CD14-positive monocyte (primary cell): ENCODE results near the gene F2. TPM values are rescaled to one million over a fixed set of nuclear protein-coding genes. Genes with fewer than 3 reads are reported as not detected.
"Not testable (repeated sequence)": the region's sequence is repeated elsewhere in the genome, so short reads cannot be mapped to it uniquely, and the experiment has no call there.

Experiments used
- DNase-seq, 3 donors: peaks; one replicate each; pipeline ENCODE4 v3.0.0-alpha.2; 2011 to 2022
- H2AFZ ChIP-seq: 2 replicates; pipeline ENCODE4 v1.6.0; 2012; ENCODE audit warnings: mild to moderate bottlenecking, low read depth, low read length, inconsistent platforms; ENCODE audit not compliant: insufficient read depth, poor library complexity, severe bottlenecking
- H3K27ac ChIP-seq, 2 donors: 1 replicate in 1 of 2; 2 replicates in 1 of 2; pipeline ENCODE4 v1.5.1; 2012 to 2013; ENCODE audit warnings: low read length in 2 of 2, control low read depth in 1 of 2, inconsistent platforms in 1 of 2, low read depth in 1 of 2, mild to moderate bottlenecking in 1 of 2
- H3K27me3 ChIP-seq, 2 donors: one replicate each; pipeline versions ENCODE4 v1.6.0 to v1.6.1; 2011 to 2013; ENCODE audit warnings: low read length in 2 of 2; ENCODE audit not compliant: control insufficient read depth in 2 of 2, insufficient read depth in 2 of 2
- H3K36me3 ChIP-seq, 2 donors: replicated peaks in 1 of 2; 1 replicate in 1 of 2; 2 replicates in 1 of 2; pipeline versions ENCODE4 v1.5.1 to v1.6.1; 2012 to 2013; ENCODE audit warnings: low read length in 2 of 2, control low read depth in 1 of 2, inconsistent platforms in 1 of 2, mild to moderate bottlenecking in 1 of 2; ENCODE audit not compliant: insufficient read depth in 2 of 2, control insufficient read depth in 1 of 2
- H3K4me1 ChIP-seq, 2 donors: 1 replicate in 1 of 2; 2 replicates in 1 of 2; pipeline versions ENCODE4 v1.5.1 to v1.6.1; 2012 to 2013; ENCODE audit warnings: low read length in 2 of 2, control low read depth in 1 of 2, inconsistent platforms in 1 of 2, mild to moderate bottlenecking in 1 of 2, moderate library complexity in 1 of 2; ENCODE audit not compliant: insufficient read depth in 2 of 2, control insufficient read depth in 1 of 2
- H3K4me2 ChIP-seq: replicated peaks from 2 replicates; pipeline ENCODE3; 2012; ENCODE audit warnings: low read length, moderate library complexity, mild to moderate bottlenecking; ENCODE audit not compliant: poor library complexity, severe bottlenecking; ENCODE audit errors: extremely low read depth
- H3K4me3 ChIP-seq, 3 experiments: fragments of 200-600 bp in 1 of 3; sonication (generic) in 1 of 3; replicated peaks in 1 of 3; 1 replicate in 2 of 3; 2 replicates in 1 of 3; pipeline ENCODE4 v1.5.1; 2011 to 2013; ENCODE audit warnings: low read length in 3 of 3, mild to moderate bottlenecking in 3 of 3, control low read depth in 2 of 3, low read depth in 2 of 3, inconsistent platforms in 1 of 3, moderate library complexity in 1 of 3
- H3K79me2 ChIP-seq: 2 replicates; pipeline ENCODE4 v1.6.0; 2012; ENCODE audit warnings: mild to moderate bottlenecking, control low read depth, inconsistent platforms, low read length, moderate library complexity; ENCODE audit not compliant: insufficient read depth
- H3K9ac ChIP-seq: 2 replicates; pipeline ENCODE4 v1.6.0; 2017; ENCODE audit warnings: low read length, mild to moderate bottlenecking; ENCODE audit not compliant: insufficient read depth, poor library complexity, severe bottlenecking
- H3K9me3 ChIP-seq, 2 donors: replicated peaks in 1 of 2; 1 replicate in 1 of 2; 2 replicates in 1 of 2; pipeline versions ENCODE4 v1.5.1 to v1.6.1; 2012 to 2013; ENCODE audit warnings: low read length in 2 of 2, control low read depth in 1 of 2; ENCODE audit not compliant: control insufficient read depth in 1 of 2, insufficient read depth in 1 of 2
- H4K20me1 ChIP-seq: 2 replicates; pipeline ENCODE4 v1.6.0; 2012; ENCODE audit warnings: mild to moderate bottlenecking, low read length, control low read depth, moderate library complexity; ENCODE audit not compliant: insufficient read depth
- H3K27ac Mint-ChIP-seq, 7 donors: one replicate each; pipeline ENCODE4 v1.8.0; 2020; ENCODE audit warnings: mild to moderate bottlenecking in 7 of 7, mixed read lengths in 7 of 7, moderate library complexity in 6 of 7, inconsistent platforms in 2 of 7
- H3K27me3 Mint-ChIP-seq, 3 donors: one replicate each; pipeline ENCODE4 v1.8.0; 2021 to 2022; ENCODE audit warnings: low read depth in 3 of 3, mild to moderate bottlenecking in 3 of 3, mixed read lengths in 3 of 3, moderate library complexity in 3 of 3, inconsistent platforms in 1 of 3
- H3K36me3 Mint-ChIP-seq, 2 donors: one replicate each; pipeline ENCODE4 v1.8.0; 2020; ENCODE audit warnings: mixed read lengths in 2 of 2, inconsistent platforms in 1 of 2, mild to moderate bottlenecking in 1 of 2
- H3K4me1 Mint-ChIP-seq: one replicate; pipeline ENCODE4 v1.8.0; 2020; ENCODE audit warnings: mild to moderate bottlenecking, mixed read lengths
- H3K4me3 Mint-ChIP-seq, 2 donors: one replicate each; pipeline ENCODE4 v1.8.0; 2020; ENCODE audit warnings: mild to moderate bottlenecking in 2 of 2, mixed read lengths in 2 of 2, moderate library complexity in 1 of 2
- H3K9me3 Mint-ChIP-seq, 7 donors: one replicate each; pipeline ENCODE4 v1.8.0; 2020 to 2022; ENCODE audit warnings: mixed read lengths in 7 of 7, mild to moderate bottlenecking in 6 of 7, moderate library complexity in 6 of 7, inconsistent platforms in 2 of 7
- WGBS: methylation state at CpG from one replicate; pipeline ENCODE4 v1.1.5; 2013; ENCODE audit warnings: missing lambda C conversion rate; ENCODE audit not compliant: insufficient coverage; 5-methylcytosine and 5-hydroxymethylcytosine counted together
- intact Hi-C, 2 donors: fragments of 100-400 bp; cut with micrococcal nuclease; formaldehyde crosslinking; loops; one replicate each; pipeline versions ENCODE4 v1.15.0 to v1.15.1; 2023
- polyA plus RNA-seq, 3 donors: library from polyadenylated mRNA; depleted of rRNA in 1 of 3; unstranded in 2 of 3; stranded (reverse) in 1 of 3; fragments of 300-500 nt in 2 of 3; fragments of >200 nt in 1 of 3; fragmentation: Illumina TruSeq in 2 of 3; gene quantifications; 1 replicate in 2 of 3; 2 replicates in 1 of 3; pipeline ENCODE4 v1.2.3, GENCODE V29; 2012 to 2021
- TF ChIP-seq, protein P1 (sequence below): fragments of 200-600 bp; IDR thresholded peaks from one replicate; pipeline ENCODE4 v1.8.0; 2022; ENCODE audit warnings: antibody characterized with exemption, mild to moderate bottlenecking

Gene F2
- polyA plus RNA-seq, 3 donors = not detected

DNA sequence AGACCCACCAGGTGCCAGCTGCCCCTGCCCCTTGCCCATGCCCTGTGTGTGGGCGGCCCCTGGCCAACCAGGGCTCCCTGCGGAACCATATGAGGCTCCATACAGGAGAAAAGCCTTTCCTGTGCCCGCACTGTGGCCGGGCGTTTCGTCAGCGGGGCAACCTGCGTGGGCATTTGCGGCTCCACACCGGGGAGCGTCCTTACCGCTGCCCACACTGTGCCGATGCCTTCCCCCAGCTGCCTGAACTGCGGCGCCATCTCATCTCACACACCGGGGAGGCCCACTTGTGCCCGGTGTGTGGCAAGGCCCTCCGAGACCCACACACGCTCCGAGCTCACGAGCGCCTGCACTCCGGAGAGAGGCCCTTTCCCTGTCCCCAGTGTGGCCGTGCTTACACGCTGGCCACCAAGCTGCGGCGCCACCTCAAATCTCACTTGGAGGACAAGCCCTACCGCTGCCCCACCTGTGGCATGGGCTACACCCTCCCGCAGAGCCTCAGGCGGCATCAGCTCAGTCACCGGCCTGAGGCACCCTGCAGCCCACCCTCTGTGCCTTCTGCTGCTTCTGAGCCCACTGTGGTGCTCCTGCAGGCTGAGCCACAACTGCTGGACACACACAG is 13.8 kb upstream of the F2 start:
- intact Hi-C loops = loop anchor here in 1 of 2 donors (10.0 kb wide), 1 partner anchor 470 kb away; the partner anchor contains the start of gene ARFGAP2

GRCh38 chr11:46706886-46707285 is 12.1 kb upstream of the F2 start:
- no peaks in the 10 kb centered on the region for H3K9me3 ChIP-seq
- H3K9ac ChIP-seq = no peak overlapping the region
- H3K27ac ChIP-seq = no peak overlapping the region
- TF ChIP-seq, protein P1, sequence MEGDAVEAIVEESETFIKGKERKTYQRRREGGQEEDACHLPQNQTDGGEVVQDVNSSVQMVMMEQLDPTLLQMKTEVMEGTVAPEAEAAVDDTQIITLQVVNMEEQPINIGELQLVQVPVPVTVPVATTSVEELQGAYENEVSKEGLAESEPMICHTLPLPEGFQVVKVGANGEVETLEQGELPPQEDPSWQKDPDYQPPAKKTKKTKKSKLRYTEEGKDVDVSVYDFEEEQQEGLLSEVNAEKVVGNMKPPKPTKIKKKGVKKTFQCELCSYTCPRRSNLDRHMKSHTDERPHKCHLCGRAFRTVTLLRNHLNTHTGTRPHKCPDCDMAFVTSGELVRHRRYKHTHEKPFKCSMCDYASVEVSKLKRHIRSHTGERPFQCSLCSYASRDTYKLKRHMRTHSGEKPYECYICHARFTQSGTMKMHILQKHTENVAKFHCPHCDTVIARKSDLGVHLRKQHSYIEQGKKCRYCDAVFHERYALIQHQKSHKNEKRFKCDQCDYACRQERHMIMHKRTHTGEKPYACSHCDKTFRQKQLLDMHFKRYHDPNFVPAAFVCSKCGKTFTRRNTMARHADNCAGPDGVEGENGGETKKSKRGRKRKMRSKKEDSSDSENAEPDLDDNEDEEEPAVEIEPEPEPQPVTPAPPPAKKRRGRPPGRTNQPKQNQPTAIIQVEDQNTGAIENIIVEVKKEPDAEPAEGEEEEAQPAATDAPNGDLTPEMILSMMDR = no peak
- Mint-ChIP-seq H3K27me3 (peaks cover 0 to 2% (median 0%) of the 10 kb centered on the region in 3 donors), H3K36me3 (peaks cover 56 to 74% of the 10 kb centered on the region in 2 donors), H3K4me3 (no peak overlapping the region), H3K9me3 (peaks cover 0 to 5% (median 0%) of the 10 kb centered on the region in 7 donors), H3K27ac (peak overlapping the region in 1 of 7 donors; percentile 30), H3K4me1 (peaks cover 7% of the 10 kb centered on the region)
- no peak overlapping the region for H3K4me3 ChIP-seq
- H4K20me1 ChIP-seq = peaks cover 32% of the 10 kb centered on the region
- no peaks in the 10 kb centered on the region for H3K27me3 ChIP-seq
- H3K4me1 ChIP-seq = peaks cover 0 to 11% of the 10 kb centered on the region in 2 donors
- H2AFZ ChIP-seq = no peak overlapping the region
- intact Hi-C loops = loop anchor here in 1 of 2 donors (10.0 kb wide), 1 partner anchor 468 kb away; the partner anchor contains the start of gene ARFGAP2
- peaks cover 30% of the 10 kb centered on the region for H3K79me2 ChIP-seq
- WGBS = 91% methylated on average over 5 of the region's 7 CpGs
- no peak overlapping the region for H3K4me2 ChIP-seq
- no peak for DNase-seq
- H3K36me3 ChIP-seq = peaks cover 52 to 66% of the 10 kb centered on the region in 2 donors

More for the DNA sequence above, 13.8 kb upstream of the F2 start:
- WGBS = 96% methylated on average over 25 of the region's 31 CpGs
- no peak overlapping the region for H3K27ac ChIP-seq
- TF ChIP-seq, protein P1 = no peak
- H2AFZ ChIP-seq = no peak overlapping the region
- Mint-ChIP-seq H3K4me1 (peaks cover 14% of the 10 kb centered on the region), H3K9me3 (peaks cover 0 to 5% (median 0%) of the 10 kb centered on the region in 7 donors), H3K36me3 (peaks cover 56 to 70% of the 10 kb centered on the region in 2 donors), H3K27ac (no peak overlapping the region), H3K4me3 (no peak overlapping the region), H3K27me3 (peaks cover 0 to 2% (median 0%) of the 10 kb centered on the region in 3 donors)
- H3K36me3 ChIP-seq = peaks cover 52 to 66% of the 10 kb centered on the region in 2 donors
- DNase-seq = no peak
- H3K4me2 ChIP-seq = no peak overlapping the region
- H3K9ac ChIP-seq = no peak overlapping the region
- H3K27me3 ChIP-seq = no peaks in the 10 kb centered on the region
- no peaks in the 10 kb centered on the region for H3K9me3 ChIP-seq
- peaks cover 32% of the 10 kb centered on the region for H4K20me1 ChIP-seq
- peaks cover 45% of the 10 kb centered on the region for H3K79me2 ChIP-seq
- peaks cover 8 to 20% of the 10 kb centered on the region in 2 donors for H3K4me1 ChIP-seq
- H3K4me3 ChIP-seq = no peak overlapping the region

- 96% methylated on average over 9 of the region's 9 CpGs for WGBS
- not testable (repeated sequence) for H3K27ac Mint-ChIP-seq, H3K27ac ChIP-seq, H3K4me1 ChIP-seq, DNase-seq, H3K9me3 ChIP-seq, H3K9me3 Mint-ChIP-seq, H2AFZ ChIP-seq, H3K27me3 Mint-ChIP-seq, H3K27me3 ChIP-seq, H3K4me2 ChIP-seq, H3K4me3 ChIP-seq, H3K79me2 ChIP-seq, H3K4me1 Mint-ChIP-seq, H3K9ac ChIP-seq, H3K4me3 Mint-ChIP-seq
- H3K36me3 Mint-ChIP-seq = peaks cover 37 to 50% of the 10 kb centered on the region in 2 donors
- peaks cover 31% of the 10 kb centered on the region for H4K20me1 ChIP-seq
- intact Hi-C loops = loop anchor here in 1 of 2 donors (10.0 kb wide), 1 partner anchor 465 kb away; the partner anchor contains the start of gene ARFGAP2
- H3K36me3 ChIP-seq = peaks cover 31 to 43% of the 10 kb centered on the region in 2 donors
Observed at GRCh38 chr11:46709351-46709750, 9.7 kb upstream of the F2 start.
